ENCODE results near the gene SFMBT1.
A peak's percentile ranks its signal among the peaks of the same experiment; 100 is the strongest.

SFMBT1 gene

GRCh38 chr3:52912885-52913731, 132.8 kb downstream of the SFMBT1 start:
- no peak for DNase-seq

DNA sequence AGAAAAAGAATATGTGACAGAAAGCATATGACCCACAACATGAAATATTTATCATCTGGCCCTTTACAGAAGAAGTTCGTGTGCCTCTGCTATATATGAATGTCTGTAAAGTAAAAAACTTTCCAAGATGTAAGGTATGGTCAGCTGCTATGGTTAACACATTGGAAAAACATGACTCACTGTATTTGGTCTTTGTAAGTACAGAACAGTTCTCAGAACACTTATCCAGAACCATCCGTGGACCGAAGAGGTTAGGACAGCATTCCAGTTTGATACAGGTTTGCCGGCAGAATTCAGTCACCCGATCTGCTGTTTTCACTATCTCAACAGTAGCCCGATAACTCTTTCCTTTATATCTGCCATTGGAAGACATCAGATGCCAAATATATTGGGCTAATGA, 135.1 kb downstream of the SFMBT1 start:
- DNase-seq: no peak

- no peak for DNase-seq
Measured at GRCh38 chr3:52907497-52907896, 138.4 kb downstream of the SFMBT1 start.

DNA sequence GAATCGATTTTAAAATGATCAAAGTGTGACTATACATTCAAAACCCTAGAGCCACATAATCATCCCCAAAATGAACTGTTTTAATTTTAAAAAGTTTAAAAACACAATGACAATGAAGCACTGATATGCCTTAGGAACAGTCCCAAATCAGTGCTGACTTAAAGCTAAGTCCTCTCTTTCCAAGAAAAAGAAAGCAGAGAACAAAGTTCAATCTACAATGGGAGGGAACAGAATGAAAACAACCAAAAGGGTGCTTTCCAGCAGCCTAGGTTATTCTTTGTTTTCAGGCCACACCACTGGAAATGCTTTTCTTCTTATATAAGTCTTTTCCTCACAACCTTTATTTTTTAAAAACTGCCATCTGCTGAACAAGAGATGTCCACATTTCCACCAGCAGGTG, 141.3 kb downstream of the SFMBT1 start:
- no peak for DNase-seq

DNA sequence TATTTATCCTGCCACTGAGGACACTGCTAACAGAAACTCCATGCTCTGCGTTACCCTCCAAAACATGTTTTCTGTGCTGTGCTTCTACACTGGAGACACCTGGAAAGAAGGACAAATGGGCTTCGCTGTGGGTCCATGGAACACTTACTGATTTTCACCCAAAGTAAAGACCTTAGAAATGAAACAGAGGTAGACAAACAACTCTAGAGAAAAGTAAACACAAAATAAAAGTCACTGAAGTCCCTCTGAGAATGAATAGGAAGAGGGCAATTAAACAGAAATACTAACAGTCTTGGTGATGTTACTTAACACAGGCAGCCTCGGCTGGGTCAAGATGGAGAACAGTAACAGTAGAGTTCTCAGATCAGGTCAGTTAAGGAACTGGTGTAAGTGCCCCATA, 141.9 kb downstream of the SFMBT1 start:
- no peak for DNase-seq

DNA sequence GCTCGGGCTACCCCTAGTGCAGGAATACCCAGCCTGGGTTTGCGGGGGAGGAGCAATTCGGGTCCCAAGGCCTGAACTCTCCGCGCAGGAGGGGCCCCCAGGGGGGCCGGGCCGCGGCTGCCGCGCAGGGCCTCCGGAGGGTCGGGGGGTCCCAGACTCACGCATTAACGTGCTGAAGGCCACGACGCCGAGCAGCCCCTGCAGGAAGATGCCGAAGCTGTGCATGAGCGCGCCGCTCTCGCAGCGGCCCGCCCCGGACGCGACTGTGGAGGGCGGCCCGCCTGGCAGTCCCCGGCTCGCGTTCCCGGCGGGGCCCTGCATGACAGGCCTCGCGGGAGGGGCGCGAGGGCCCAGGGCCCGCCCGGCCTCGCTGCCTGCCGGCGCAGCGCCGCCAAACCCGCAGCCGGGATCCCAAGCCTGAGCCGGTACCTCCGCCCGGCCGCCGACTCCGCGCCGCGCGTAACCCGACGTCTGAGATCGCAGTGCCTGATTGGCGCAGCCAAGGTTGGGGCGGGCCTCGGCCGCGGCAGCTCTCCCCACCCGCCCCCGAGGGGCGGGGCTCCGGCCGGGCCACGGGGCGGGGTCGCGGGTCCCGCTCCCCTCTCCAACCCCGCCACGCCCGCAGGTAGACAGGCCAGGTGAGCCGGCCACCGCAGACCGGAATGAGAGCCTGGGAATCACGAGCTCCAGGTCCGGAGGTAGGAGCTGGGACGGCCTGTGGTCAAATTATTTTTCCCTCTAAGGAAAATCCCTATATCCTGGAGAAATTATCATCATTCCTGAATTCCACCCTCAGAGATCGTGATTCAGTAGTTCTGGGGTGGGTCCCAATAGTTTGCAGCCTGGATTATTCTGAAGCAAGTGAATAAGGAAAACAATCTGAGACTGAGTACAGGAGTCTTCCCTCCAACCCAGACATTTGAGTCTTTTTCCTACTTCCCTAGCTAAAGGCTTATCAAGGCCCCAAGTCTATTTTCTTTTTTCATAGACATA, 148.4 kb downstream of the SFMBT1 start, which contains the start of gene STIMATE:
Gene STIMATE (minus strand): TSS at position 419 of the 993 bp plus-strand sequence. CDS start 98 bp downstream, at position 321.
- DNase-seq: peak; percentile 63

DNA sequence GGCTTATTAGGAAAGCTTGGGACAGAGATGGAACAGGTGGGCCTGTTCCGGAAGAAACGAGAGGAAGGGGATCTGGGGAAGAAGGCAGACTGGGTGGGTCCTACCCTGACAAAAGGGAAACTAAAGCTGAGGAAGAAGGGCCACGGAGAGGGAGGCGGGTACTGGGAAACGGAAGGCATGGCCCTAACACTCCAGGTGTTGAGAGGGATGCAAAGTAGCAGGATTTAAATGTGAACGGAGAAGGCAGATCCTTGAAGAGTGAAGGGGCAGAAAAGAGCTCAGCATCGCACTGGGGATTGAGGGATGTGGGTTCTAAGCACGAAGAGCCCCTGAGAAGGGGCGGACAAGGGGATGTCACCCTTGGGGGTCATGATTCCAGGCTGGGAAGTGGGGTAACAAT, 149.3 kb downstream of the SFMBT1 start:
- DNase-seq: no peak

DNA sequence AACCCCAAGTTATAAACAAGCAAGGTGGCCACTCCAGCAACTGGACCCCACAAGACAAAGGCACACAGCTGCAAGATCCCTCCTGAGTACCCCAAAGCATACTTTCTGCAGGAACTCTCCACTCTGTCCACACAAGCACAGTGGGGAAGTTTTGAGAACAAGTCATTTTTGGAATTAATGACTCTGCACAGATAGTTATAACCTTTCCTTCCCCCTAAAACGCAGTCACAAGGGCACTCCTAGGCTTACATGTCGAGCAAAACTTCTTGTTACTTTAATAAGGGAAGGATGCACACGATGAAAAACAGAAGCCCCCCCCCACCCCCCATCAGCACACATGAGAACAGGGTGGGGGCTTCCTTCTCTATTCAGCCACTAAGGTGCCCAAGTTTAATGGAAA, 149.7 kb downstream of the SFMBT1 start:
- no peak for DNase-seq

DNA sequence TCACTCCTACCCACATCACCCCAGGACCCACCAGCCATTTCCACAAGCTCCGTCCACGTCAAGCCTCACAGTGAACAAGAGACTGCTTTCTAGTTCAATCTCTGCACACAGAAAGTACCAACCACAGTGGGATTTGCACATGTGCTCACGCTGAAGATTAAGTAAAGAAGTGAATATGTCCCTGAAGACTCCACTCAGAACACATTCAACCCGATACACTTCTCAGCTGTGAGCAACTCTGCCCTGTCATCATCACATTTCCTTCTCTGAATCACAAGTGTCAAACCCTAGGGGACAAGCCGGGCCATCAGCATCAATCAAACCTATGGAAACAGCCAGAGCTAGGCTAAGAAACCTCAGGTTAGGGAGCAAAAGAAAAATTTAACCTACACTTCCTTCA, 150.5 kb downstream of the SFMBT1 start:
- no peak for DNase-seq

DNA sequence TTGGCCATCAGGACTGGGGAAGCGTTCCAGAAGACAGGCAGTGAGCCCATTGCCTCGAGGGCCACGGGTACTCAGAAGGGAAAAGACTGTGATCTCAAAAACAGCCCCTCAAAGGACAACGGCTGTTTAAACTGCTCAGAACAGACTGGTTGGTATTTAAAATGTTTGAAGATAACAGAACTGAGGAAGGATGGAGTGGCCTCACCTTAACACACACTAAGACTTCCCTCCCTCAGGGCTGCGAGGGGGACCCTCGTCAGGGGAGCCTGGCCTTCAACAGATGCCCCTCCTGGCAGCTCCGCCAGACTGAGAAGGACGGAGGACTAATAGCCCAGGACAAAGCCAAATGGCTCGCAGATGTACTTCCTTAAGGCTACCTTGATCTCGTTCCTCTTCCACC, 151.1 kb downstream of the SFMBT1 start:
- DNase-seq: no peak

DNA sequence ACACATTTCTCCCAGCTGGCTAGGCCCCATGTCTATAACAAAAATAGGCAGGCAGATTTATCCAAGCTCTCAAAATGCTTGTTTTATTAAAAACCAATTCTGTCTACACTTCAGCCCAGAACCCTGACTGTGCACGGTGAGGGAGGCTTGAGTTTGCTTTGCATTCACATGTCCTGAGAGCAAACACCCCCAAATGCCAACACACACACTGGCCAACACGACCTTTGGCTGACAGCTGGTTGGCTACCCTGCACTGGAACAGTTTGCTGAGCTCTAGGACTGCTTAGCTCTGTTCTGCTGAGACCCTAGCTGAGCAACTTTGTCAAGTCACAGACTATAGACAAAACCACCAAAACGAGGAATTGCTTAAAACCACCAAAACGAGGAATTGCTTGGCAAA, 152.2 kb downstream of the SFMBT1 start:
- no peak for DNase-seq

GRCh38 chr3:52892625-52893311, 153.1 kb downstream of the SFMBT1 start:
- no peak for DNase-seq

GRCh38 chr3:52892290-52892624, 153.6 kb downstream of the SFMBT1 start:
- no peak for DNase-seq

DNA sequence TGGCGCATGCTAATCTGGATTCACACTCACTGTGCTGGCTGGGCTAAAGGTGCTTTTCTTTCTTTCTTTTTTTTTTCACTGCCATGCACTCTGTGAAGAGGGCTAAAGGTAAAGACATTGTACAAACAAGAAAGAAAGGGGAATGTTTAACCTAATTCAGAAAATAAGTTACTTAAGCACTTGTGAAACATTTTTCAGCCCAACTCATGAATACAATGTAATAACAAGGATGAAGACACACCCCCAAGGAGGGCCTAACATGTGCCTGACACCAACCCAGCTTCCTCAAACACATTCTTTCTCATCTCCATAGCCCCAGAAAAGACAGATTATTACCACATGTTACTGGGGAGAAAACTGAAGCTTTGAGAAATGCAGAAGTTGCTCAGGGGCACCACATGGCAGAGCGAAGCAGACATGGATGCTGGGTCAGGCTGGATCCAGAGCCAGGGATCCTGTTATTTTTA, 154.2 kb downstream of the SFMBT1 start:
- no peak for DNase-seq

DNA sequence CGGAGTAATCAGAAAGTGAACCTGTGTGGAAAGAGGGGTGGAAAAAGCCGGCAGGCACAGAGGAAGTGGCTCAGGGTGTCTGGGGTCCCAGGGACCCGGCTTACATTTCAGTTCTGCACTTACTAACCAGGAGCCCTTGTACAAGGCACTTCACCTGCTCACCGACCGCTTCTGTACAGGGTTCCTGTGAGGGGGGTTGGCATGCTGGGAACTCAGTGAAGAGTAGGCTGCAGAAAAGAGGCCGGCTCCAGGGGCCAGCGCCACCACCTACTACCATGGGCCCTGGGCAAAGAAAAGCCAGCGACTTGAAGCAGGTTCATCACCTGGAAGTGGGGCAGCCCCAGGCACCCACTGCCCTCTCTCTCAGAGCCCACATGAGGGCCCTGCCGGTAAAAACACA, 154.7 kb downstream of the SFMBT1 start:
- no peak for DNase-seq

DNA sequence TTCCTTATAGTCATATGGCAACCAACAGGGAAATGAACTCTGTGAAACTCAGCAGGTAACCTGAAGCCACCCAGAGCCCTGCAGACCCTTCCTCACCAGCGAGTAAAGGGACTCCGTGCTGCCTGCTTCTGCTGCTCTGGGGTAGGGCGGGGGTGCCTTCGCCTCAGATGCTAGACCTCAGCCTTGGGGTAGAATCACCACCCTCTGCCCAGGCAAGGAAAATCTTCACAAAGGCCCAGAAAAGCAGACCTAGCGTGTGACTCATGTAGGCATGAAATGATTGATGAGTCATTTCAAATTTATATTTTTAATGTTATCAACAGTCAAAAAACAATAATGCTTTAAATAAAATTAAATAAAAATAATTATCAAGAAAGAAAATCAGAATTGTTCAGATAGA, 155.1 kb downstream of the SFMBT1 start:
- DNase-seq: no peak

GRCh38 chr3:52889901-52890300, 156.0 kb downstream of the SFMBT1 start:
- DNase-seq: no peak

DNA sequence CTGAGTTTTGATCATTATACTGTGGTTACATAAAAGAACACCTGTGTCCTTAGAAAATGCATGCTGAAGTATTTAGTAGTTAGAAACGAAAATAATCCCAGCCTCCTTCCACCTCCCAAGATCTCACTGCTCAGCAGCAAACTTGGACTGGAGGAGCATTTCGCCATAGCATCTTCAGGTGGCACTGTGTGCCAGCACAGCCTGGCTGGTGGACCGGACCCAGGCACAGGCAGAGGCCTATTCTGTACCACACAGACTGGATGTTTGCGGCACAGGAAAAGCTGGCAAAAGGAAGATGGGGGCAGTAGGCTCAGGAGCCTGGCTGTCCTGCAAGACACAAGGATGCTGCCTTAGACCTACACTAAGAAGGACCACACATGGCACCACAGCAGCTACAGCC, 158.7 kb downstream of the SFMBT1 start:
- no peak for DNase-seq

- no peak for DNase-seq
Measured at GRCh38 chr3:52886049-52886730, 159.7 kb downstream of the SFMBT1 start.

DNA sequence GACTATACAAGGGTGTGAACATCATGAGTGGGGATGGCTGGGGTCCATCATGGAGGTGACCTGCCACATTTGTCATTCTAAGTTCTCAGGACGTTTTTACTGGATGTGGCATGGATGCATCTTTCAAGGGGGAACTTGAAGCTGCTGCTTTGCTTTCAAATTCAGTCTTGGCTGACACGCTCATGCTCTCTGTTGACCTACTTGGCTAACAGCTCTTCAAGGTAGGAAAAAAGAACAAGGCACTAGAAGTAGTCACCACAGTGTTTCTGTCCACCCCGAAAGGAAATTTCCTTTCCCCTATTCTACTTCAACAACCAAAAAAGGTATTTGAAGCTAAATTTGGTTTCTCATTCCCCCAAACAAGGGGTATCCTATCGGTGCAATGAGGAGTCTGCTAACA, 163.5 kb downstream of the SFMBT1 start:
- DNase-seq: no peak

- DNase-seq: no peak
Measured at GRCh38 chr3:52881871-52882270, 164.0 kb downstream of the SFMBT1 start.

DNA sequence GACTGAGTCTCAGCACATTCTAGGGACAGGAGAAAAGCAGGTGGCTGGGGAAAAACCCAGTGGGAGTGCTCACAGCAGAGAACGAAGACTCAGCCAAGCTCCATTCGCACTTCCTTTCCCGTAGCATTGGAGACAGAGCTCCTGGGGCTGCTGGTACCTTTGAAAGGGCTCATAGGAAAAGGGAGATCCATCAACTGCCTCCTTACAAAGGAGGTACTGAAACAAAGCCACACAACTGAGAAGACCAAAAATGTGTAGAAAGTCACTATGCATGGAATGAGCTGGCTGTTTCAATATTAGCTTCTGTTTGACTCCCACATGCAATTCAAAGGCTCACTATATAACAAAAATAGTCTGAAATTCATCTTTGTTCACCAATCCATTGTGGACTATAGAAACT, 165.4 kb downstream of the SFMBT1 start:
- DNase-seq: no peak

DNA sequence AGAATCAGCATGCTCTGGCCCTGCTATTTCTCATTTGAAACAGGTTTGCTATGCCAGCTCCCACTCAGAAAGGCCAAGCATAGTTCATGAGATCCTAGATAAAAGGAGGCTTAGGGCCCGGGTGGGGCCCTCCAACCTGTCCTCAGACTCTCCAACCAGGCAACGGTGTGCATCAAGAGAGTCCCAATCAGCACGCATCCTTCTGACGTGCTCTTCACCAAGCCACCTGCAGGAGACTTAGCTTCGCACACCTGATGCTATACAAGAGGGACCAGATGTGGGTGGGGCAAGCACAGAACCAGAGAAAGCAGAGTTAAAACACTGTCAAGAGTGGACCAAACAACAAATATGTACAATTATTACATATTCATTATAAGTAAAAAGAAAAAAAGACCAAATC, 165.8 kb downstream of the SFMBT1 start:
- no peak for DNase-seq

All from NCI-H2227 treated with DMSO at 0.1 percent for 48 hours (cell line).